ENCODE measurements around the gene TCFL5.

The TCFL5 gene

DNA sequence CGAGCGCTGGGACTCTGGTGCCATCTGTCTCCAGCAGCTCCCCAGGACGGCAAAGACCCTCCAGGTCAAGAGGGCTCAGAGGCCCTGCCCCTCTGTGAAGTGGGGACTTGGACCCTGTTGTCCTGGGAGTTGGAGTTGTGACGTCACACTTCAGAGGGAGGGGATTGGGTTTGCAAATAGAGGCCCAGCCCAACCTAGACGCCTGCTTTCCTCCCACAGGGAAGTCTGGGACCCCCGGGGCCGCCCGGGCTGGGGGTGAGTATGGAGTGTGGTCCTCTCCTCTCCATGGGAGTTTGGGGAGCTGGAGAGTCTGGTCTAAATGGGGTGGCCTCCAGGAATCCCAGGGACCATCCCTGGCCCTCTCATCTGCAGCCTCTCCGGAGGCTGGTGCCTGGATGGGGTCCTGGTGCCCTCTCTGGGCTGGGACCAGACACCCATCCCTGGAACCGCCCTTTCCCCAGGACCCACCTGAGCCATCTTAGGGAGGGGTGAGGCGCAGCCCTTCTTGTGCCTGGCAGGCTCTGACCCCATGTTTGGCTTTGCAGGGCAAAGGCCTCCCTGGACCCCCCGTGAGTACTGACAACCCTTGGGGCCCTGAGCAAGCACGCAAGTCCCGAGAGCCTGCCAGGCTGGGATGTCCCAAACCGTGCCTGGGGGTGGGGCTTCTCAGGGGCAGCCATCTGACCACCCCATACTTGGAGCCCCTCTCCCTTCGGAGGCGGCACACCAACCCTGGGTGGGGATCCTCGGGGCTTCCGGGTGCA is 40.5 kb downstream of the TCFL5 start:
- DNase-seq: no peak

DNA sequence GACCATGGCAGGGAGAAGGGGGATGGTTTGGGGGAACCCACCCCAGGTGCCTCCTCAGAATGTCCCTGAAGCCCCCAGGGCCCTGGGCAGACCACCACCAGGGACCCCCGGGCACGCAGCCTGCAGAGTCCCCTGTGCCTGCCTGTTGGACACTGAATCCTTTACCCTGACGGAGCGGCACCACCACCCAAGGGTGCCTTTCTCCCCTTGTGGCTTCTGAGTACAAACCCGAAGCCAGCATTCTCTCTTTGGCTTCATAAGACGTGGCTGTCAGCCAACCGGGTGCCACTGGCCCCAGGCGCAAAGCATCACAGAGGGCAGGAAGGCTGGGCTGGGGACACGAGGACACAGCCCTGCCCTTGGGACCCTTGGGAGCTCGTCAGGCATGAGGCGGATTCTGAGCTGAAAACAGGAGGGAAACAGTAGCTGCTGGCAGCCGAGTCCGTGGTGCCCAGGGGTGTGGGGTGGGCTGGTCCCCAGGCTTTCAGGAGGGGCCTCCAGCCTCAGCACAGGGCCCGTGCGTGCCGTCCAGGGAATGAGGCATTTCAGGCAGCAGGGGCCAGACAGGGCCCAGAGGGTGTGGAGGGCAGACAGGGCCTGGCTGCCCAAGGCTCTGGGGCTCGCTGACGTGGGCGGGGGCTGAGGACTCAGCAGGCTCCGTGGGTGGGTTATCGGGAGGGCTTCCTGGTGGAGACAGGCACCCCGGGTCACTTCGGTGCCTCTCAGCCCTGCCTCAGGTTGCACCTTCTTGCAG is 41.2 kb downstream of the TCFL5 start:
- DNase-seq: no peak

DNA sequence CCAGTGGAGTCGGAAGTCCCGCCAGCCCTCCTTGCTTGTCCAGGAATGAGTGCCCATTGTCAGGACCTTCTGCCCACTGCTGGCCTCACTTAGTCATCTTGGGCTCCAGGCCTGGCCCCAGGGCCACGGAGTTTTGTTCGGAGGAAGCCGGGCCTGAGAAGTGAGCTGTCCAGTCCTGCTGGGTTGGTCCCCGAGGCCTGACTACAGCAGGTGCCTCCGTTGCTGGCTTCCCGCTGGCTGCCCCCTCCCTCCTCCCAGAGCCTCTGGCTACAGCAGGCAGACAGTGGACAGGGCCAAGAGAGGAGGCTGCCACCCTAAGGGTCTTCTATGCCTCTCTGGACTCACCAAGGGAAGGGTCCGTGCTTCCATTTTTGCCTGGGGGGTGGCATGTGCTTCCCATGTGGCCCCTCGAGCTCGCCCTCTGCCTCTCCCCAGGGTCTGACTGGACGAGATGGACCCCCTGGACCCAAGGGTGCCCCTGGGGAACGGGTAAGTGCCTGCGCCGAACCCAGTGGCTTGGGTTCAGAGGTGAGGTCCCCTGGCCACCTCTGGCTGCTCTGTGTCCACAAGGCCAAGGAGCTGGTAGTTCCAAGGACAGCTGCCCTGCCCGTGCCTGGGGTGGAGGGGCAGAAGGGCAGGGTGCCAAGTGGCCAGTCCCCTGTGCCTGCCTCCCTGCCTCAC is 42.0 kb downstream of the TCFL5 start:
- no peak for DNase-seq

DNA sequence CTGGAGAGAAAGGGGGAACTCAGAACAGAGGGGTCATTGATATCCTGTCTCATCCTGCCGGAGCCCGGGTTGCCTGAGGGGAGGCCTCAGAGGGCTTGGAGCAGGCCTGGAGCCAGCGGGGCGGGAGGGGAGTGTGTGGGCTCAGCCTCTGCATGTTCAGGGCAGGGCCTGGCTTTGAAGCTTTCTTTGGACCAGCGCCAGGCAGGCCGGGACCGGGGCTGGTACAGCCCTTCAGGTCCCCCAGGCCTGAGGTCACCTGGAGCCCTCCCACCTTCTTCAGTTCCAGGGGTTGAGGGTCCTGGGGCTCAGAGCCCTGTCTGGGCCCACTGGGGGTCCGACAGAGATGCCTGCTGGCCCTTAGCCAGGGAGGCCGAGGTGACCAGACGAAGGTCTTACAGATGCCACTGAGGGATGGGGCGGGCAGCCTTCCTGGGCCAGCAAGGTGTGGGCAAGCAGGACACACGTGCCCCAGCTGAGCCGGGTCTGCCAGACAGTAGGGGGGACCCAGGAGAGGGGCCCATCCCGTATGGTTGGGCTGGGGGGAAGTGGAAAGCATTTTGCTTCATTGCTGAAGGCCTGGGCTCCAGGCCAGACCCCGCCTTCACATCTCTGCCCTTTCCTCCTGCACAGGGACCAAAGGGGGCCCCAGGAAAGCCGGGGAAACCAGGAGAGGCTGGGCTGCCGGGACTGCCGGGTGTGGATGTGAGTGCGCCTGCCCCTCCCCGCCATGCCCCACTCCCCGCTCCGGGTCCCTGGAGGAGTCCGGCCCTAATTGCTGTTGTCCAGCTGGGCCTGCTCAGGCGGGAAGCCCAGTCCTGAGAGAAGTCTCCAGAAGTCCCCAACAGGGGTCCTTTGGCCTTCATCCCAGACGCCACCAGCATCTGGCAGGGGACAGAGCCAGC is 42.8 kb downstream of the TCFL5 start:
- DNase-seq: peak; percentile 84

DNA sequence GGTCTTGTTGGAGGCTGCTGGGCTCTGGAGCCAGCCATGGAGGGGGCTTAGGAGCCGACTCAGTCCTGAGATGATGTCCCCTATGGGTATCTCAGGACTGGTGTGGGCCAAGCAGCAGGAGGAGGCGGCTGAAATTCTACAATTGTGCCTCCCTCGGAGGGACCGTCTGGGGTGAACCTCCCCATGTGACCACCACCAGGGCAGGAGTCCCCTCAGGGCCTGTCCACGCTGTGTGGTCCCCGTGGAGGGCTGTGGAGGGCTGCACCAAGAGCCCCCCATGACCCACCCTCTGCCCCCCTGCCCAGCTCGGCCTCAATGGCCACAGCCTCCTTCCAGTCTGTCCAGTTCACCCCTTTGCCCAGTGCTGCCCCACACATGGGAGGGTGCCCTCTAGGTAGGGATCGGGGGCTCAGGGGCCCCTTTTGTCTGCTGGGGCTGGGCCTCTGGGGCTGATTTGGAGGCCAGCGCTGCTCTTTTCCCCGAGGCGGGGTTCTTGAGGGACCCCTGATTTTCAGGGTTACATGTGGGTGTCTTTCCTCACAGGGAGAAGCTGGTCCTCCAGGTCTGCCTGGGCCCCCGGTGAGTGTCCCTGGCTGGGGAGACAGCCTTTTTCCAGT is 43.5 kb downstream of the TCFL5 start:
- DNase-seq: no peak

GRCh38 chr20:62816884-62817873 is 44.4 kb downstream of the TCFL5 start, which contains the start of gene COL9A3:
Gene COL9A3 (plus strand): TSS chr20:62817050. CDS start chr20:62817065, 15 bp downstream.
- DNase-seq: no peak

GRCh38 chr20:62816031-62816883 is 45.4 kb downstream of the TCFL5 start:
- no peak for DNase-seq

DNA sequence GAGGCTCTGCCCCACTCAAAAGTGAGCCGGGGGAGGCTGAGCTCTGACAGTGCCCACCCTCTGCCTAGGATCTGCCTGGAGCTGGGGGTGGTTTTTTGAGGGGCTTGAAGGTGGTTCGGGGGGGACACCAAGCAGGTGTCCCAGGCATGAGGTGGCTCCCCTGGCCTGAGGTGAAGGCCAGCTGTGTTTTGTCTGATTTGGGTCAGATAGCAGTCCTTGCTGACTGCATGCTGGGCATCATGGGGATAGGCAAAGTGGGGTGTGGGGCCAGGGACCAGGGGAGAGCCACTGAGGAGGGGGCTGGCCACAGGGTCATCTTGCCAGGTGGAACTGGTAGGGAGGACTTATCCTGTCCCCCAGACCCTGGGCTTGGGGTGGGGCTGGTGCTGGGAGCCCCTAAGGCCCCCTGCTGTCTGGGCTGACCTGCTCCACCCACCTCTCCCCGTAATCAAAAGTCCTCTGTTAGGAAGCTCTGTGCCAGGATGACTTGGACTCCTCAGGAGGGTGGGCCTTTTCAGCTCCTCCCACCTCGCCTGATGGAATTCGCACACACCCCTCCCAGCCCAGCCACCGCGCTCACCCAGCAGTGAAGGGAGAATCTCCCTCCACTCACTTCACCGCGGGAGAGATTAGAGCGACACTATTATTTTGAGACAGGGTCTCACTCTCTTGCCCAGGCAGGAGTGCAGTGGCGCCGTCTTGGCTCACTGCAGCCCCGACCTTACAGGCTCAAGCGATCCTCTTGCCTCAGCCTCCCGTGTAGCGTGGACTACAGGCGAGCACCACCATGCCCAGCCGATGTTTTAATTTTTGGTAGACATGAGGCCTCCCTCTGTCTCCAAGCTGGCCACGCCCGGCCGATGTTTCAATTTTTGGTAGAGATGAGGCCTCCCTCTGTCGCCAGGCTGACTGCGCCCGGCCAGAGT is 46.3 kb downstream of the TCFL5 start:
- no peak for DNase-seq

GRCh38 chr20:62814709-62815065 is 46.9 kb downstream of the TCFL5 start:
- no peak for DNase-seq

DNA sequence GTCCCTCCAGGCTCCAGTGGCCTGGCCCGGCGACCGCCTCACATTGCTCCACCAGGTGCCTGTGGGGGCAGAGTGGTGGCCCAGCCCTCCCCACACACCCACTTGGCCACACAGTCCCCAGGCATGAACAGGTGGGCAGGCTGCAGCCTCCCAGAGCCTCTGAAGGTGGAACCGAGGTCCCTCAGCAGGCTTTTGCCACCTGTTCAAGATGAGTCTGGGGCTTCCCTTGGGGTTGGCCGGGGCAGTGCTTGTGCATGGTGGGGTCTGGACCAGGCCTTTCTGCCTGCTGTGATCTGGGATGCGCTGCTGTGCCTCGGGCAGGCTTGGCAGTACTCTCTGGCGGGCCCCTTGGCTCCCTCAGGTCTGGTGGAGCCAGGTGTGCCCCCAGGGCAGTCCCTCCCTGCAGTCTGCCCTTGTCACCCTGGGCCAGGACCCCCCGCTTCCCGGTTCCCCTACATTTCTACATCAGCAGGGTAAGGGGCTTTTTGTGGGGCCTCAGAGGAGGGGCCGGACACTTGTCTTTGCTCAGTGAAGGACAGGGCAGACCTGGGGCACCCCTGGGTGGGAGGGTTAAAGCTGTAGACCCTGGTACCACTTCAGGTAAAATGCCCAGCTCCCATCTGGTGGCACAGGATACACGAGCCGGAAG is 47.4 kb downstream of the TCFL5 start:
- no peak for DNase-seq

DNA sequence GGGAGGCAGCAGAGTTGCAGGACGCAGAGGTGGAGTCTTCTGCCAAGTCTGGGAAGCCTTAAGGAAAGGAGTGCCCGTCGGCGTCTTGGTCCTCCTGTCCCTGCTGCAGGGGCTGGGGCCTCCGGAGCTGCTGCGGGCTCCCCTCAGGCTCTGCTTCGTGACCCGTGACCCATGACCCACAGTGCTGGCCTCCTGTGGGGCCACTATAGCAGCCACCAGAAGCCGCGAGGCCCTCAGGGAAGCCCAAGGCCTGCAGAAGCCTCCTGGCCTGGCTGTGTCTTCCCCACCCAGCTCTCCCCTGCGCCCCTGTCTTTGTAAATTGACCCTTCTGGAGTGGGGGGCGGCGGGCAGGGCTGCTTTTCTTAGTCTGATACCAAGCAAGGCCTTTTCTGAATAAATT is 48.0 kb downstream of the TCFL5 start:
- no peak for DNase-seq

GRCh38 chr20:62812907-62813200 is 48.8 kb downstream of the TCFL5 start:
- no peak for DNase-seq

DNA sequence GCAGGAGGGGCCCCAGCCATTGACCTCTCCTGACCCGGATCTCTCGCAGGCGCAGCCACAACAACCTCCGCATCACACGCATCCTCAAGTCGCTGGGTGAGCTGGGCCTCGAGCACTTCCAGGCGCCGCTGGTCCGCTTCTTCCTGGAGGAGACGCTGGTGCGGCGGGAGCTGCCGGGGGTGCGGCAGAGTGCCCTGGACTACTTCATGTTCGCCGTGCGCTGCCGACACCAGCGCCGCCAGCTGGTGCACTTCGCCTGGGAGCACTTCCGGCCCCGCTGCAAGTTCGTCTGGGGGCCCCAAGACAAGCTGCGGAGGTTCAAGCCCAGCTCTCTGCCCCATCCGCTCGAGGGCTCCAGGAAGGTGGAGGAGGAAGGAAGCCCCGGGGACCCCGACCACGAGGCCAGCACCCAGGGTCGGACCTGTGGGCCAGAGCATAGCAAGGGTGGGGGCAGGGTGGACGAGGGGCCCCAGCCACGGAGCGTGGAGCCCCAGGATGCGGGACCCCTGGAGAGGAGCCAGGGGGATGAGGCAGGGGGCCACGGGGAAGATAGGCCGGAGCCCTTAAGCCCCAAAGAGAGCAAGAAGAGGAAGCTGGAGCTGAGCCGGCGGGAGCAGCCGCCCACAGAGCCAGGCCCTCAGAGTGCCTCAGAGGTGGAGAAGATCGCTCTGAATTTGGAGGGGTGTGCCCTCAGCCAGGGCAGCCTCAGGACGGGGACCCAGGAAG is 49.3 kb downstream of the TCFL5 start:
- DNase-seq: no peak

GRCh38 chr20:62811720-62812119 is 49.9 kb downstream of the TCFL5 start:
- DNase-seq: no peak

GRCh38 chr20:62811320-62811719 is 50.3 kb downstream of the TCFL5 start:
- no peak for DNase-seq

- no peak for DNase-seq
Observed at GRCh38 chr20:62809530-62810428, 51.8 kb downstream of the TCFL5 start.

Data from right forelimb (tissue), 1 donor.